ENCODE results near the gene GPR153.

GPR153 gene

DNA sequence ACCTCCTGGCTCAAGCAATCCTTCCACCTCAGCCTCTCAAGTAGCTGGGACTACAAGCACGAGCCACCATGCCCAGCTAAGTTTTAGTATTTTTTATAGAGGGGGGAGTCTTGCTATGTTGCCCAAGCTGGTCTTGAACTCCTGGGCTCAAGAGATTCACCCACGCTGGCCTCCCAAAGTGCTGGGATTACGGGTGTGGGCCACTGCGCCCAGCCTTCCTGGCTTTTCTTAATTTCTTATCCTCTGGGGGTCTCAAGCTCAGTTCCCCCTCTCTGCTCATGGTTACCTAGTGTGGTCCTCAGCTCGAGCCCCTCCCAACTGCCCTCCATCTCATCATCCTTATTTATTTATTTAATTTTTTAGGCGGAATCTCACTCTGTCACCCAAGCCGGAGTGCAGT is 58.6 kb downstream of the GPR153 start:
- DNase-seq (ENCODE audit: low read depth in 2 of 2), result no peak

DNA sequence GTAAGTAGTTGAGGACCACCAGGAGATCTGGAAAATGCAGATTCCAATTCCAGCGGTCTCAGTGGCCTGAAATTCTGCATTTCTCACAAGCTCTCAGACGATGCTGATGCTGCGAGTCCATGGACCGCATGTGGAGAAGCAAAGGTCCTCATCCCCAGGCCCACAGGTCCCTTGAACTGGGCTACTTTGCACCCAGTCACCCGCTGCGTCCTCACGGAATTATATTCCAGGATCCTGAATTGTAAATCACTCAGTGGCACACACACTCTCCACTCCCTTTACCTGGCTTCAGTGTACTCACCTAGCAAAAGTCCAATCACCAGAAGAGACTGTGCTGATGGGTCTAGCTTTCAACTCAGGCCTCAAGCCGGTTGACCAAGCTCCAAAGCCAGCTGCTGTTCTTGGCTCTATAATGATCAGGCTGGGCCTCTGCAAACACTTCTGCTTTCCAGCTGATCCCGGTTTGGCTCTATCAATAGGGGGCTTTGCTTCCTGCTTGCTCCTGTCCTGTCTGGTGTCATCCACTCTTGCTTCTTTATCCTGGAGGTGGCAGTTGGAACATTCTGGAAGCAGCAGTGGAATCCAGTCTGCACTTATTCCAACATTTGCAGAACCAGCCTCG is 60.6 kb downstream of the GPR153 start:
- DNase-seq (ENCODE audit: low read depth in 2 of 2), result no peak

DNA sequence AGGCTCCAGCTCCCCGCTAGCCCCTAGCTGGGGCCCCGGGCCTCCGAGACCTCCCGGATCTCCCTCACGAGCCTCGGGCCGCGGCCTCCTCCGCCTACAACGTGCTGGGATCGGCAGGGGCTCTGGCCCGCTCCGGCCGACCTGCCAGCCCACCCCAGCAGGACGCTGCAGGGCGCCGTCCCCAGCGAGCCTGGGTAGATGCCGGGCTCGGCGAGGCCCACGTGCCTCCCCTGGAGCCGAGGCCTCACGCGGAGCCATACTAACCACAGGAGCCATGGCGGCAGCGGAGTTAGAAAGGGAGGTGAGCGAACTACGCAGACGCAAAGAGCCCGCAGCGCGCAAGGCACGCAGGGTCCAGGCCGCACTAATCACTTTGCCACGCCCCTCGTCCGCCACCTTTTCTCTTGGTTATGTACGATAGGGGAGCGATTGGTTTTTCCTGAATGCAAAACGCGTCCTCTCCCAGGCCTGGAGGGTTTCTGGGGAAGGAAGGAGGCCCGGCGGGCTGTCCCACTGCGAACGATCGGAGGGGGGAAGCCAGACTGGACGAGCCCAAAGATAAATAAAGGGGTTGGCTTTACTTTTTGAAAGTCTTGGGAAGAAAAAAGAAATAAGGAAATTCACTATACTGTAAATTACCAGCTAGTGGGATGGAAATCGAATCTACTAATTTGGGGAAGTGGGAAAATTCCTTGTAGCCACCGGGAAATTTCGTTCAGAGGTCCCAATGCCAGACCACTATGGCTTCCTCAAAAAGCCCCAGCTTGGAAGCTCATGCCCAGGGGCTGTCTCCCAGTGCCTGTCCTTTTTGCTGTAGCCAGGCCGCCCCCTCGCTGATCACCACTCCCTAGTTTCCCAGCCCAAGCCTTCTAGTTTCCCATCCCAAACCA is 61.4 kb downstream of the GPR153 start, which contains the start of gene RPL22:
RPL22 (minus strand) TSS at position 298 of the 890 bp plus-strand sequence; CDS start at position 276, 22 bp downstream.
- peak; percentile 94 to 97 for DNase-seq (ENCODE audit: low read depth in 2 of 2)

DNA sequence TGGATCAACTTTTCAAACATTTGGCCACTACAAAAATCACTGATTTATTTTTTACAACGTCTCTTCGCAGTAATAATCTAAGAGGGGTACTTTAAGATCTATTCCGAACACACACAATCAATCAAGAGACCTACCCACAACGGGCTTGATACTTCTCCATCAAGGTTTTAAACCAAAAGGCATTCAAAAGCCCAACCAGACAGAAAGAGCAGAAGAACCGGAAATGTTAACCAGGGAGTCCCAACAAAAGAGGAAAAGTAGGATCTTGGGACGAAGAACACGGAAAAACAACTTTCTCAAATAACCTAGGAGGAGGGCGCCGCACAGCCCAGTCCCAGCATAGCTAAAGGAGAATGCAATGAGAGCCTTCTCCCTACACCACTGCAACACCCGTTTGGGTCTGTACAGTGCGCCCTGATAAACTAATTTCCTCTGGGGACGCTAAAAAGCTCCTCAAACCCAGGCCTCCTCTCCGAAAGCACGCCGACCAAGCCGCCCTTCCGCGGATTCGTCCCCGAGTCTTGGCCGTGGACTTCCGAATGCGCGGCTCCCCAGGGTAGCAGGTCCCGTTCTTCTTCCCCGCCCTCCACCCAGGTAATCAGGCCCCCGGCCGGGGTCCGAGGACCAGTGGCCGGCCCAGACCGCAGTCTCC is 62.1 kb downstream of the GPR153 start:
- no peak for DNase-seq (ENCODE audit: low read depth in 2 of 2)

DNA sequence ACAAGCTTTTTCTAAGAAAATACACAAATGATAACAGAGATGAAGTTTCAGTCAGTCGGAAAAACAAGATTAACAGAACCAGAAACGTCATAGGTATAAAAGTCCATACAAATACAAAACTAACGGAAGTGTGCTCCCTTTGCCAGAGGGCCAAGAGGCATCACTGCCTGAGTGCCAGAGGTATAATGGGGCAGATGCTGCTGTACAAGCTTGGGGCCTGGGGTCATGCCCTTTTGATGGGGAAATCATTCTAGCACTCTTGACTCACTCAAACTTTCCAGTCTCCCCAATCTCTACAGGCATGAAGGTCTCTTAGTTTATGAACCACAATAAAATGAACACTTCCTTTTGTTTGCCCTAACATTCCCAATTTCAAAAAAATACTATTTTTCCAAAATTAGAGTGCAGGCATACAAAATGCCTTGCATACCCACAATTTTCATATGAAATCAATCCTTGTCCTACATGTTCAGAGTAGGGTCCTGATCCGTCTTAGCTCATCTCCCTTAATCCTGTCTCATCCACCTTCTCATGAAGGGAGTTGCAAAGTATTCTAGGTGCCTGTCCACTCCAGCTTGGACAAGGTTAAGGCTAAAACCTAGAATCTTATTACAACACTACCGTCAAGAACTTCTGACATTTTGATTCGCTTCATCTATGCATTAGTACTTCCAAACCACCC is 63.0 kb downstream of the GPR153 start:
- DNase-seq (ENCODE audit: low read depth in 2 of 2), result no peak
